SK-N-SH treated with all-trans-retinoic acid at 6 μM for 48 hours (cell line): Measurements from ENCODE around the gene SF3B6.

Experiments
- ATAC-seq: fragments of 200-7000 bp; cut with Tn5 transposase; 3 replicates; pipeline ENCODE4 v1.9.1; 2020; ENCODE audit warnings: mild to moderate bottlenecking, moderate library complexity
- ARNTL ChIP-seq: fragments of 450-650 bp; formaldehyde crosslinking; IDR thresholded peaks from 2 replicates; pipeline ENCODE4 v1.5.0; 2020; ENCODE audit warnings: low read depth, mild to moderate bottlenecking, moderate library complexity, borderline replicate concordance
- BACH2 ChIP-seq: fragments of 250-450 bp; sonication (Bioruptor Pico); IDR thresholded peaks from 2 replicates; pipeline ENCODE4 v1.9.0; 2021; ENCODE audit warnings: mild to moderate bottlenecking, borderline replicate concordance
- CSDC2 ChIP-seq: fragments of 250-450 bp; sonication (Bioruptor Pico); IDR thresholded peaks from 2 replicates; pipeline ENCODE4 v1.5.0; 2020; ENCODE audit warnings: mild to moderate bottlenecking, moderate library complexity
- ESRRG ChIP-seq: fragments of 250-450 bp; sonication (Bioruptor Pico); IDR thresholded peaks from 2 replicates; pipeline ENCODE4 v1.6.1; 2021; ENCODE audit warnings: mild to moderate bottlenecking
- GLIS3 ChIP-seq: fragments of 250-450 bp; sonication (Bioruptor Pico); IDR thresholded peaks from 2 replicates; pipeline ENCODE4 v1.5.0; 2020; ENCODE audit warnings: mild to moderate bottlenecking, moderate library complexity
- ISL1 ChIP-seq: fragments of 250-450 bp; sonication (Bioruptor Pico); IDR thresholded peaks from 2 replicates; pipeline ENCODE4 v2.1.2; 2022; ENCODE audit warnings: mild to moderate bottlenecking, moderate library complexity
- PPARA ChIP-seq: fragments of 250-450 bp; sonication (Bioruptor Pico); IDR thresholded peaks from 2 replicates; pipeline ENCODE4 v1.5.0; 2020; ENCODE audit warnings: mild to moderate bottlenecking, borderline replicate concordance
- RARB ChIP-seq: fragments of 250-450 bp; sonication (Bioruptor Pico); IDR thresholded peaks from 2 replicates; pipeline ENCODE4 v1.8.0; 2021; ENCODE audit warnings: mild to moderate bottlenecking, moderate library complexity
- SNAI2 ChIP-seq: fragments of 250-450 bp; sonication (Bioruptor Pico); IDR thresholded peaks from 2 replicates; pipeline ENCODE4 v1.5.0; 2020; ENCODE audit warnings: mild to moderate bottlenecking, moderate library complexity
- TCF4 ChIP-seq: fragments of 250-450 bp; sonication (Bioruptor Pico); IDR thresholded peaks from 2 replicates; pipeline ENCODE4 v1.8.0; 2021; ENCODE audit warnings: mild to moderate bottlenecking, moderate library complexity, borderline replicate concordance
- TOX ChIP-seq: fragments of 250-450 bp; sonication (Bioruptor Pico); IDR thresholded peaks from 2 replicates; pipeline ENCODE4 v1.8.0; 2021; ENCODE audit warnings: mild to moderate bottlenecking, moderate library complexity, borderline replicate concordance
- ZC3H10 ChIP-seq: fragments of 250-450 bp; sonication (Bioruptor Pico); IDR thresholded peaks from 2 replicates; pipeline ENCODE4 v1.5.1; 2021; ENCODE audit warnings: mild to moderate bottlenecking, moderate library complexity
- ZFP3 ChIP-seq: fragments of 250-450 bp; sonication (Bioruptor Pico); IDR thresholded peaks from 2 replicates; pipeline ENCODE4 v1.5.0; 2020; ENCODE audit warnings: mild to moderate bottlenecking, moderate library complexity
- ZFP30 ChIP-seq: fragments of 450-650 bp; formaldehyde crosslinking; IDR thresholded peaks from 2 replicates; pipeline ENCODE4 v1.5.0; 2022; ENCODE audit warnings: mild to moderate bottlenecking, moderate library complexity
- ZNF565 ChIP-seq: fragments of 450-650 bp; formaldehyde crosslinking; conservative IDR thresholded peaks from 2 replicates; pipeline ENCODE4 v1.5.0; 2020; ENCODE audit warnings: low read depth, mild to moderate bottlenecking, moderate library complexity
- ZNF70 ChIP-seq: fragments of 450-650 bp; formaldehyde crosslinking; IDR thresholded peaks from 2 replicates; pipeline ENCODE4 v1.5.0; 2020; ENCODE audit warnings: mild to moderate bottlenecking, moderate library complexity
- ZNF8 ChIP-seq: fragments of 450-650 bp; formaldehyde crosslinking; IDR thresholded peaks from 2 replicates; pipeline ENCODE4 v1.5.0; 2020; ENCODE audit warnings: mild to moderate bottlenecking, moderate library complexity
- TF ChIP-seq, protein P1 (sequence below): fragments of 250-450 bp; sonication (Bioruptor Pico); IDR thresholded peaks from 2 replicates; pipeline ENCODE4 v1.8.0; 2021; ENCODE audit warnings: low read depth, mild to moderate bottlenecking, moderate library complexity, borderline replicate concordance
- TF ChIP-seq, protein P2 (sequence below): fragments of 250-450 bp; sonication (Bioruptor Pico); IDR thresholded peaks from 2 replicates; pipeline ENCODE4 v1.5.0; 2020; ENCODE audit warnings: mild to moderate bottlenecking, moderate library complexity
- TF ChIP-seq, protein P3 (sequence below): fragments of 250-450 bp; sonication (Bioruptor Pico); IDR thresholded peaks from 2 replicates; pipeline ENCODE4 v1.8.0; 2020; ENCODE audit warnings: mild to moderate bottlenecking, moderate library complexity, borderline replicate concordance

Gene SF3B6

DNA sequence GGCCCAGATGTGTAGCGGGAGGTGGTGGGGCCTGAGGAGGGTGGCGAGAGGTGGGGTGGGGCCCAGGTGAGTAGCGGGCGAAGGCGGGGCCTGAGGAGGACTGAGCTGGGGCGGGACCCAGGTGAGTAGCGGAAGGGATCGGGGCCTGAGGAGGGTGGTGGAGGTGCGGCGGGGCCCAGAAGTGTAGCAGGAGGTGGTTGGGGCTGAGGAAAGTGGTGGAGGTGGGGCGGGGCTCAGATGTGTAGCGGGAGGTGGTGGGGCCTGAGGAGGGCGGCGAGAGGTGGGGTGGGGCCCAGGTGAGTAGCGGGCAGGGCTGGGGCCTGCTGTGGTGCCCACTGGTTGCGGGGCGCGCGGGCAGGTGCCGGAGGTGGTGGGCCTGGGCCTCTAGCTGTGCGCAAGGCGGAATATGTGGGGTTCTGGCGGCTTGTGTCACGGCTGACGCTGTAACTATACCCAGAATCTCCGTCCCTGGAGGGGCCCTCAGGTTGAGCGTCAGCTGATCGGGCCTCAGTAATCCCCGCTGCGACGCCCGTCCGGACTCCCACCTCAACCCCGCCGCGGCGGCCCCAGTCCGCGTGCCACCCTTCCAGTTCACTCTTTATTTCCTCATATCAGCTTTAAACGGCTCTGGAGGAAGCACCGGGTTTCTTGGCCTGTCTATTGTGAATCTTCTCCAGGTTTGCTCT is 866 bp upstream of the SF3B6 start:
- TF ChIP-seq TCF4 (CRISPR knock-in tag) (no peak), ZNF70 (CRISPR knock-in tag) (no peak), ARNTL (CRISPR knock-in tag) (no peak), RARB (no peak), ZNF8 (CRISPR knock-in tag) (no peak), PPARA (CRISPR knock-in tag) (no peak), SNAI2 (no peak), ISL1 (CRISPR knock-in tag) (no peak), GLIS3 (no peak), ZC3H10 (CRISPR knock-in tag) (no peak), ZNF565 (no peak), CSDC2 (CRISPR knock-in tag) (no peak), BACH2 (CRISPR knock-in tag) (no peak), ZFP3 (CRISPR knock-in tag) (no peak), TOX (CRISPR knock-in tag) (no peak)
- TF ChIP-seq, protein P1, sequence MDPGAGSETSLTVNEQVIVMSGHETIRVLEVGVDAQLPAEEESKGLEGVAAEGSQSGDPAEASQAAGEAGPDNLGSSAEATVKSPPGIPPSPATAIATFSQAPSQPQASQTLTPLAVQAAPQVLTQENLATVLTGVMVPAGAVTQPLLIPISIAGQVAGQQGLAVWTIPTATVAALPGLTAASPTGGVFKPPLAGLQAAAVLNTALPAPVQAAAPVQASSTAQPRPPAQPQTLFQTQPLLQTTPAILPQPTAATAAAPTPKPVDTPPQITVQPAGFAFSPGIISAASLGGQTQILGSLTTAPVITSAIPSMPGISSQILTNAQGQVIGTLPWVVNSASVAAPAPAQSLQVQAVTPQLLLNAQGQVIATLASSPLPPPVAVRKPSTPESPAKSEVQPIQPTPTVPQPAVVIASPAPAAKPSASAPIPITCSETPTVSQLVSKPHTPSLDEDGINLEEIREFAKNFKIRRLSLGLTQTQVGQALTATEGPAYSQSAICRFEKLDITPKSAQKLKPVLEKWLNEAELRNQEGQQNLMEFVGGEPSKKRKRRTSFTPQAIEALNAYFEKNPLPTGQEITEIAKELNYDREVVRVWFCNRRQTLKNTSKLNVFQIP, result no peak
- TF ChIP-seq, protein P2, sequence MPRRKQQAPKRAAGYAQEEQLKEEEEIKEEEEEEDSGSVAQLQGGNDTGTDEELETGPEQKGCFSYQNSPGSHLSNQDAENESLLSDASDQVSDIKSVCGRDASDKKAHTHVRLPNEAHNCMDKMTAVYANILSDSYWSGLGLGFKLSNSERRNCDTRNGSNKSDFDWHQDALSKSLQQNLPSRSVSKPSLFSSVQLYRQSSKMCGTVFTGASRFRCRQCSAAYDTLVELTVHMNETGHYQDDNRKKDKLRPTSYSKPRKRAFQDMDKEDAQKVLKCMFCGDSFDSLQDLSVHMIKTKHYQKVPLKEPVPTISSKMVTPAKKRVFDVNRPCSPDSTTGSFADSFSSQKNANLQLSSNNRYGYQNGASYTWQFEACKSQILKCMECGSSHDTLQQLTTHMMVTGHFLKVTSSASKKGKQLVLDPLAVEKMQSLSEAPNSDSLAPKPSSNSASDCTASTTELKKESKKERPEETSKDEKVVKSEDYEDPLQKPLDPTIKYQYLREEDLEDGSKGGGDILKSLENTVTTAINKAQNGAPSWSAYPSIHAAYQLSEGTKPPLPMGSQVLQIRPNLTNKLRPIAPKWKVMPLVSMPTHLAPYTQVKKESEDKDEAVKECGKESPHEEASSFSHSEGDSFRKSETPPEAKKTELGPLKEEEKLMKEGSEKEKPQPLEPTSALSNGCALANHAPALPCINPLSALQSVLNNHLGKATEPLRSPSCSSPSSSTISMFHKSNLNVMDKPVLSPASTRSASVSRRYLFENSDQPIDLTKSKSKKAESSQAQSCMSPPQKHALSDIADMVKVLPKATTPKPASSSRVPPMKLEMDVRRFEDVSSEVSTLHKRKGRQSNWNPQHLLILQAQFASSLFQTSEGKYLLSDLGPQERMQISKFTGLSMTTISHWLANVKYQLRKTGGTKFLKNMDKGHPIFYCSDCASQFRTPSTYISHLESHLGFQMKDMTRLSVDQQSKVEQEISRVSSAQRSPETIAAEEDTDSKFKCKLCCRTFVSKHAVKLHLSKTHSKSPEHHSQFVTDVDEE, result no peak
- TF ChIP-seq, protein P3, sequence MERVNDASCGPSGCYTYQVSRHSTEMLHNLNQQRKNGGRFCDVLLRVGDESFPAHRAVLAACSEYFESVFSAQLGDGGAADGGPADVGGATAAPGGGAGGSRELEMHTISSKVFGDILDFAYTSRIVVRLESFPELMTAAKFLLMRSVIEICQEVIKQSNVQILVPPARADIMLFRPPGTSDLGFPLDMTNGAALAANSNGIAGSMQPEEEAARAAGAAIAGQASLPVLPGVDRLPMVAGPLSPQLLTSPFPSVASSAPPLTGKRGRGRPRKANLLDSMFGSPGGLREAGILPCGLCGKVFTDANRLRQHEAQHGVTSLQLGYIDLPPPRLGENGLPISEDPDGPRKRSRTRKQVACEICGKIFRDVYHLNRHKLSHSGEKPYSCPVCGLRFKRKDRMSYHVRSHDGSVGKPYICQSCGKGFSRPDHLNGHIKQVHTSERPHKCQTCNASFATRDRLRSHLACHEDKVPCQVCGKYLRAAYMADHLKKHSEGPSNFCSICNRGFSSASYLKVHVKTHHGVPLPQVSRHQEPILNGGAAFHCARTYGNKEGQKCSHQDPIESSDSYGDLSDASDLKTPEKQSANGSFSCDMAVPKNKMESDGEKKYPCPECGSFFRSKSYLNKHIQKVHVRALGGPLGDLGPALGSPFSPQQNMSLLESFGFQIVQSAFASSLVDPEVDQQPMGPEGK (CRISPR knock-in tag), result no peak
- peak; percentile 39 for ATAC-seq

DNA sequence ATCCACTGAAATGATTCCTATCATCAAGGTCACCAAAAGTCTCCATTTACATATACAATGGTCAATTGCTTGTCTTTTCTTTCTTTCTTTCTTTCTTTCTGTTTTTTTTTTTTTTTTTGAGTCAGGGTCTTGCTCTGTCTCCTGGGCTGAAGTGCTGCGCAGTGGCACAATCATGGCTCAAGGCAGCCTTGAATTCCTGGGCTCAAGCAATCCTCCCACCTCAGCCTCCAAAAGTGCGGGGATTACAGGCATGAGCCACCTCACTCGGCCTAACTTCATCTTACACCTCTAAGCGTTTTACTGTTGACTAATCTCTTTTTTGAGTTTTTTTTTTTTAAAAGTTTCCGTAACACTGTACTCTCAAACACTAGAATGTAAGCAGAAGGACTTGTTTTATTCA is 867 bp downstream of the SF3B6 start:
- TF ChIP-seq SNAI2 (no peak), TOX (CRISPR knock-in tag) (no peak), CSDC2 (CRISPR knock-in tag) (no peak), ZC3H10 (CRISPR knock-in tag) (no peak), ZNF565 (no peak)
- TF ChIP-seq, protein P3 (CRISPR knock-in tag), result no peak
- TF ChIP-seq, protein P1, result no peak

DNA sequence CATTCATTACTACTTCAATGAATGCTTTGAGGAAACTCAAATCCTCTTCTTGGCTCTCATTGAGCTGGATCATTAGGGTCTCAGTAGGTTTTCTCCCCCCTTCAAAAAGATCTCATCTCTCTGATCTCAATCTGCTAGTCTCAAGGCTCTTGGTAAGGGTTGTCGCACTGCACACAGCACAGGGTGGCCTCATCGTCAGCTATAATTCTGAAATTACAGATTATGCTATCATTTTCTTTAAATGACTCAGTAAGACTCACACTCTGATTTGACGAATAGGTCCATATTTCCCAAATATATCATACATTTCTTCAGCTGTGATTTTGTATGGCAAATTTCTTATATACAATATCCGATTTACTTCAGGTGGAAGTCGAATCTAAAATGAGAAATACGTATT is 2.3 kb downstream of the SF3B6 start:
- TF ChIP-seq BACH2 (CRISPR knock-in tag) (no peak), ZC3H10 (CRISPR knock-in tag) (no peak), TOX (CRISPR knock-in tag) (no peak), ZNF8 (CRISPR knock-in tag) (no peak), ZNF70 (CRISPR knock-in tag) (no peak), ESRRG (CRISPR knock-in tag) (no peak), ZFP30 (CRISPR knock-in tag) (no peak), PPARA (CRISPR knock-in tag) (no peak), RARB (no peak), SNAI2 (no peak), CSDC2 (CRISPR knock-in tag) (no peak)
- TF ChIP-seq, protein P2, result no peak
- TF ChIP-seq, all 23 proteins: peak for 0
- no peak for ATAC-seq

More for the DNA sequence above, 867 bp downstream of the SF3B6 start:
- ATAC-seq, result no peak
